Liver (tissue), 9 donors: ENCODE measurements around the gene P2RY4. TPM values are rescaled to one million over a fixed set of nuclear protein-coding genes. Genes with fewer than 3 reads are reported as not detected.

Experiments
- DNase-seq: peaks from one replicate; pipeline ENCODE4 v3.0.0-alpha.2; 2017; ENCODE audit warnings: low spot score
- H3K27ac ChIP-seq, 2 donors: one replicate each; pipeline ENCODE4 v1.7.0; 2013; ENCODE audit warnings: inconsistent platforms in 2 of 2, low read length in 2 of 2, control low read depth in 1 of 2, low read depth in 1 of 2, mild to moderate bottlenecking in 1 of 2
- H3K27me3 ChIP-seq, 4 donors: one replicate each; pipeline versions ENCODE4 v1.6.1 to v1.7.0; 2013; ENCODE audit warnings: low read length in 3 of 4, inconsistent platforms in 1 of 4, mild to moderate bottlenecking in 1 of 4, moderate library complexity in 1 of 4; ENCODE audit not compliant: control insufficient read depth in 4 of 4, insufficient read depth in 4 of 4
- H3K36me3 ChIP-seq, 4 donors: one replicate each; pipeline versions ENCODE4 v1.6.1 to v1.7.0; 2013; ENCODE audit warnings: low read length in 3 of 4, mild to moderate bottlenecking in 3 of 4, low read depth in 1 of 4, moderate library complexity in 1 of 4; ENCODE audit not compliant: control insufficient read depth in 4 of 4, insufficient read depth in 3 of 4
- H3K4me1 ChIP-seq, 4 donors: one replicate each; pipeline versions ENCODE4 v1.6.1 to v1.7.0; 2013; ENCODE audit warnings: low read length in 3 of 4, mild to moderate bottlenecking in 3 of 4, moderate library complexity in 1 of 4; ENCODE audit not compliant: control insufficient read depth in 4 of 4, insufficient read depth in 4 of 4
- H3K4me3 ChIP-seq, 3 donors: one replicate each; pipeline versions ENCODE4 v1.6.1 to v1.7.0; 2013; ENCODE audit warnings: low read length in 3 of 3, control low read depth in 1 of 3, low read depth in 1 of 3, mild to moderate bottlenecking in 1 of 3
- H3K9ac ChIP-seq, 2 donors: one replicate each; pipeline ENCODE4 v1.7.0; 2013; ENCODE audit warnings: low read length in 2 of 2, mild to moderate bottlenecking in 2 of 2, moderate library complexity in 2 of 2, control low read depth in 1 of 2, low read depth in 1 of 2
- H3K9me3 ChIP-seq, 4 donors: one replicate each; pipeline versions ENCODE4 v1.6.1 to v1.7.0; 2013; ENCODE audit warnings: low read length in 3 of 4; ENCODE audit not compliant: control insufficient read depth in 4 of 4
- ATF3 ChIP-seq: IDR thresholded peaks from 2 replicates; pipeline ENCODE4 v1.6.1; 2016; ENCODE audit warnings: antibody characterized with exemption
- CTCF ChIP-seq: fragments of 150-350 bp; IDR thresholded peaks from 2 replicates; pipeline ENCODE4 v1.5.1; 2017; ENCODE audit warnings: improper control_type of control experiment, low read depth, low read length; ENCODE audit not compliant: missing input control
- EGR1 ChIP-seq, 2 donors: IDR thresholded peaks; 2 replicates each; pipeline ENCODE4 v1.6.1; 2016 to 2018; ENCODE audit warnings: antibody characterized with exemption in 2 of 2, low read depth in 2 of 2
- FOXA2 ChIP-seq: IDR thresholded peaks from 2 replicates; pipeline ENCODE4 v1.6.1; 2016; ENCODE audit warnings: antibody characterized with exemption
- HNF4A ChIP-seq, 2 donors: conservative IDR thresholded peaks; 2 replicates each; pipeline ENCODE4 v1.6.1; 2016; ENCODE audit warnings: antibody characterized with exemption in 2 of 2, mild to moderate bottlenecking in 2 of 2
- HNF4G ChIP-seq: IDR thresholded peaks from 2 replicates; pipeline ENCODE4 v1.6.1; 2016; ENCODE audit warnings: antibody characterized with exemption
- MAX ChIP-seq: IDR thresholded peaks from 2 replicates; pipeline ENCODE4 v1.6.1; 2016; ENCODE audit warnings: antibody characterized with exemption
- RAD21 ChIP-seq, 2 donors: IDR thresholded peaks; 2 replicates each; pipeline ENCODE4 v1.6.1; 2016; ENCODE audit warnings: antibody characterized with exemption in 2 of 2, mild to moderate bottlenecking in 2 of 2
- REST ChIP-seq: IDR thresholded peaks from 2 replicates; pipeline ENCODE4 v1.6.1; 2016; ENCODE audit warnings: antibody characterized with exemption, mild to moderate bottlenecking
- RXRA ChIP-seq, 2 donors: IDR thresholded peaks; 2 replicates each; pipeline ENCODE4 v1.6.1; 2017 to 2018; ENCODE audit warnings: antibody characterized with exemption in 2 of 2, mild to moderate bottlenecking in 1 of 2
- SP1 ChIP-seq: IDR thresholded peaks from 2 replicates; pipeline ENCODE4 v1.6.1; 2018; ENCODE audit warnings: antibody characterized with exemption, mild to moderate bottlenecking
- YY1 ChIP-seq: IDR thresholded peaks from 2 replicates; pipeline ENCODE4 v1.6.1; 2016; ENCODE audit warnings: antibody characterized with exemption, mild to moderate bottlenecking
- ZBTB33 ChIP-seq: IDR thresholded peaks from 2 replicates; pipeline ENCODE4 v1.6.1; 2016; ENCODE audit warnings: antibody characterized with exemption
- WGBS: extraction: QIAGEN DNeasy Blood & Tissue Kit; methylation state at CpG from one replicate; pipeline ENCODE4 v1.1.7; 2013; 5-methylcytosine and 5-hydroxymethylcytosine counted together
- polyA plus RNA-seq, 2 donors: library from polyadenylated mRNA; stranded (reverse) in 1 of 2; unstranded in 1 of 2; fragments of 200-250 nt in 1 of 2; fragments of >200 nt in 1 of 2; fragmentation: Nextera tagmentation in 1 of 2; extraction: Ambion mirVana in 1 of 2; gene quantifications; one replicate each; pipeline versions ENCODE4 v1.2.1 to v1.2.3, GENCODE V29; 2013 to 2015
- total RNA-seq, 2 donors: library from RNA; depleted of rRNA; stranded (reverse); fragments of >200 nt; gene quantifications; one replicate each; pipeline ENCODE4 v1.2.3, GENCODE V29; 2014
- donor health status: healthy.
- donor health status: healthy.
- donor health status: healthy.
- donor health status: healthy.
- donor health status: healthy.

P2RY4 gene
- total and polyA plus RNA-seq, 4 donors, result 0.08 to 0.28 TPM; not detected in 2

GRCh38 chrX:70289168-70289792 is 29.3 kb upstream of the P2RY4 start:
- TF ChIP-seq SP1 (no peak), EGR1 (IDR thresholded peaks at IDR 0.05; ENCODE audit: low read depth in 2 of 2) (no peak), RXRA (IDR thresholded peaks at IDR 0.05) (no peak), ATF3 (no peak), CTCF (no peak), FOXA2 (no peak)
- H3K27ac ChIP-seq, result peak overlapping the region in 1 of 2 donors; percentile 32
- 34% methylated on average over 11 of the region's 11 CpGs for WGBS
- peaks cover 0 to 8% (median 2%) of the 10 kb centered on the region in 4 donors for H3K36me3 ChIP-seq
- H3K9ac ChIP-seq, result peak overlapping the region in 1 of 2 donors; percentile 63
- no peak for DNase-seq
- H3K4me1 ChIP-seq, result peaks cover 0 to 14% (median 12%) of the 10 kb centered on the region in 4 donors
- no peaks in the 10 kb centered on the region for H3K27me3 ChIP-seq
- H3K4me3 ChIP-seq, result peak overlapping the region; percentile 60 to 90 (median 75)
- H3K9me3 ChIP-seq, result no peaks in the 10 kb centered on the region

GRCh38 chrX:70281951-70282350 is 21.9 kb upstream of the P2RY4 start, which contains the start of gene RAB41:
RAB41 (plus strand) TSS chrX:70282172; CDS start chrX:70282218, 46 bp downstream.
- Histone ChIP-seq H3K27ac (no peak within 1 kb of the TSS), H3K9me3 (no peaks in the 10 kb centered on the region), H3K4me1 (no peaks in the 10 kb centered on the region), H3K36me3 (peaks cover 0 to 8% (median 0%) of the 10 kb centered on the region in 4 donors), H3K9ac (no peak within 1 kb of the TSS), H3K4me3 (no peak within 1 kb of the TSS), H3K27me3 (no peaks in the 10 kb centered on the region)
- TF ChIP-seq ZBTB33, result no peak
- TF ChIP-seq RAD21 (IDR thresholded peaks at IDR 0.05), result no peak
- TF ChIP-seq MAX, result no peak
- TF ChIP-seq FOXA2, result no peak
- TF ChIP-seq CTCF, result no peak
- TF ChIP-seq HNF4A (conservative IDR thresholded peaks at IDR 0.05), result no peak
- no peak for TF ChIP-seq REST
- no peak for TF ChIP-seq HNF4G
- TF ChIP-seq YY1, result no peak
- no peak for TF ChIP-seq EGR1 (IDR thresholded peaks at IDR 0.05; ENCODE audit: low read depth in 2 of 2)
- 97% methylated on average over 21 of the region's 21 CpGs for WGBS
- DNase-seq, result no peak
